ENCODE data around the gene XRCC5. TPM values are rescaled to one million over a fixed set of nuclear protein-coding genes. Genes with fewer than 3 reads are reported as not detected.

Gene XRCC5
- total and polyA plus RNA-seq, 10 of the 15 experiments (the other 5 are each of a cell fraction or from before 2014, with no cell fraction given) = 259 to 815 (median 530) TPM

DNA sequence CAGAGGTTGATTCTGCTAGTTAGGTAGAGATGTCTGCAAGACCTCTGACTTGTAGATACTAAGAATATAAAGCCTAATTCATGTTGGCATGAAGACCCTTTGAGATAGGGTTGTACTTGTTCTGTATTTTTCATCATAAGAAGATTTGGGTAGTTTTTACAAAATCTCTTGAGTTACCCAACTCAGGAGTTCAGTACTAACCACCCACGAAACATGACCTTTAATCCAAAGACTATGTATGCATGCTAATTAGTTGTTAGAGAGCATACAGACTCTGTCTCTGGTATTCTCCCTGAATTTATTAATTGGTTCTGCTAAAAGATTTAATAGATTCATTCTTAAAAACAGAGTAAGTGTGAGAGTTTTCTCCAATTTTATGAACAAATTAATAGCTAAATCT, 44.5 kb upstream of the XRCC5 start:
- DNase-seq (ENCODE audit: low read depth, low spot score) = no peak
- SMC1A ChIA-PET (ENCODE audit: uncharacterized antibody, unreplicated experiment) = interaction anchor here (0.6 to 1.3 kb wide), 4 partner anchors 43 to 119 kb away, joined by 3 to 6 read pairs (median 4); no protein-coding TSS in a partner anchor
- WGBS (ENCODE audit: insufficient coverage, insufficient replicate concordance, low lambda C conversion rate, missing lambda C conversion rate) = 63% methylated on average over 1 of the region's 1 CpG

More for the DNA sequence above, 44.5 kb upstream of the XRCC5 start:
- no TSS peak for BruUV-seq (replicated peaks)
- ChIA-PET CTCF (interaction anchor here (1.1 to 1.8 kb wide), 5 partner anchors 11 to 95 kb away, joined by 3 to 6 read pairs (median 5); partner anchors contain the start of gene XRCC5), POLR2A (interaction anchor here (0.6 to 1.7 kb wide), 3 partner anchors 16 to 39 kb away, joined by 3 to 6 read pairs (median 6); partner anchors contain the start of genes PECR and TMEM169), RAD21 (ENCODE audit: unreplicated experiment) (interaction anchor here (0.6 to 1.1 kb wide), 4 partner anchors 49 to 218 kb away, joined by 3 read pairs; no protein-coding TSS in a partner anchor)
- Histone ChIP-seq H4K20me1 (ENCODE audit: control insufficient read depth, insufficient read depth) (no peaks in the 10 kb centered on the region), H3K27me3 (replicated peaks in 1 of 2; ENCODE audit: control insufficient read depth in 2 of 2, insufficient read depth in 2 of 2, low read length in 1 of 2) (no peaks in the 10 kb centered on the region), H3K79me2 (ENCODE audit: control insufficient read depth, insufficient read depth, low read length) (no peaks in the 10 kb centered on the region), H3K27ac (ENCODE audit: control insufficient read depth, insufficient read depth) (no peak overlapping the region), H3K4me3 (no peak overlapping the region), H3K36me3 (ENCODE audit: control insufficient read depth in 2 of 2, insufficient read depth in 2 of 2, low read length in 1 of 2) (0 out of 4 replicates have a peak, but pooled peaks cover 0 to 9% of the 10 kb centered on the region in 2 experiments), H3K9ac (ENCODE audit: control insufficient read depth, insufficient read depth, low read length) (no peak overlapping the region), H3K4me2 (ENCODE audit: control insufficient read depth, insufficient read depth) (no peak overlapping the region), H2AFZ (ENCODE audit: control insufficient read depth, low read depth, low read length) (no peak overlapping the region), H3K4me1 (ENCODE audit: control insufficient read depth, insufficient read depth, low read length) (no peaks in the 10 kb centered on the region), H3K9me3 (replicated peaks; ENCODE audit: control insufficient read depth, insufficient read depth, low read length) (no peaks in the 10 kb centered on the region)
- FAIRE-seq = no peak
- intact Hi-C loops (cut with micrococcal nuclease; ENCODE audit: unreplicated experiment) (no loop called here), in situ Hi-C loops (cut with MboI) (no loop called here)
- ATAC-seq = no peak
- TF ChIP-seq ZNF384 (IDR thresholded peaks at IDR 0.05; ENCODE audit: borderline replicate concordance, low read depth, low read length) (no peak), EED (IDR thresholded peaks at IDR 0.05; ENCODE audit: low read depth) (no peak), USF1 (IDR thresholded peaks at IDR 0.05; ENCODE audit: borderline replicate concordance, extremely low read length, insufficient read depth, low read depth, low read length) (no peak), BHLHE40 (IDR thresholded peaks at IDR 0.05; ENCODE audit: borderline replicate concordance in 1 of 2, low read depth in 2 of 2, low read length in 1 of 2) (no peak), ZNF217 (IDR thresholded peaks at IDR 0.05) (no peak), E4F1 (IDR thresholded peaks at IDR 0.05; ENCODE audit: borderline replicate concordance, partially characterized antibody) (no peak)

All from GM12878 (cell line).